CD14-positive monocyte (primary cell): ENCODE data around the gene ZIC1. TPM values are rescaled to one million over a fixed set of nuclear protein-coding genes. Genes with fewer than 3 reads are reported as not detected.

Experiments
- DNase-seq, 3 donors: peaks; one replicate each; pipeline ENCODE4 v3.0.0-alpha.2; 2011 to 2022
- H2AFZ ChIP-seq: 2 replicates; pipeline ENCODE4 v1.6.0; 2012; ENCODE audit warnings: mild to moderate bottlenecking, low read depth, low read length, inconsistent platforms; ENCODE audit not compliant: insufficient read depth, poor library complexity, severe bottlenecking
- H3K27ac ChIP-seq, 2 donors: 1 replicate in 1 of 2; 2 replicates in 1 of 2; pipeline ENCODE4 v1.5.1; 2012 to 2013; ENCODE audit warnings: low read length in 2 of 2, control low read depth in 1 of 2, inconsistent platforms in 1 of 2, low read depth in 1 of 2, mild to moderate bottlenecking in 1 of 2
- H3K27me3 ChIP-seq, 2 donors: one replicate each; pipeline versions ENCODE4 v1.6.0 to v1.6.1; 2011 to 2013; ENCODE audit warnings: low read length in 2 of 2; ENCODE audit not compliant: control insufficient read depth in 2 of 2, insufficient read depth in 2 of 2
- H3K36me3 ChIP-seq, 2 donors: replicated peaks in 1 of 2; 1 replicate in 1 of 2; 2 replicates in 1 of 2; pipeline versions ENCODE4 v1.5.1 to v1.6.1; 2012 to 2013; ENCODE audit warnings: low read length in 2 of 2, control low read depth in 1 of 2, inconsistent platforms in 1 of 2, mild to moderate bottlenecking in 1 of 2; ENCODE audit not compliant: insufficient read depth in 2 of 2, control insufficient read depth in 1 of 2
- H3K4me1 ChIP-seq, 2 donors: 1 replicate in 1 of 2; 2 replicates in 1 of 2; pipeline versions ENCODE4 v1.5.1 to v1.6.1; 2012 to 2013; ENCODE audit warnings: low read length in 2 of 2, control low read depth in 1 of 2, inconsistent platforms in 1 of 2, mild to moderate bottlenecking in 1 of 2, moderate library complexity in 1 of 2; ENCODE audit not compliant: insufficient read depth in 2 of 2, control insufficient read depth in 1 of 2
- H3K4me2 ChIP-seq: replicated peaks from 2 replicates; pipeline ENCODE3; 2012; ENCODE audit warnings: low read length, moderate library complexity, mild to moderate bottlenecking; ENCODE audit not compliant: poor library complexity, severe bottlenecking; ENCODE audit errors: extremely low read depth
- H3K4me3 ChIP-seq, 3 experiments: fragments of 200-600 bp in 1 of 3; sonication (generic) in 1 of 3; replicated peaks in 1 of 3; 1 replicate in 2 of 3; 2 replicates in 1 of 3; pipeline ENCODE4 v1.5.1; 2011 to 2013; ENCODE audit warnings: low read length in 3 of 3, mild to moderate bottlenecking in 3 of 3, control low read depth in 2 of 3, low read depth in 2 of 3, inconsistent platforms in 1 of 3, moderate library complexity in 1 of 3
- H3K79me2 ChIP-seq: 2 replicates; pipeline ENCODE4 v1.6.0; 2012; ENCODE audit warnings: mild to moderate bottlenecking, control low read depth, inconsistent platforms, low read length, moderate library complexity; ENCODE audit not compliant: insufficient read depth
- H3K9ac ChIP-seq: 2 replicates; pipeline ENCODE4 v1.6.0; 2017; ENCODE audit warnings: low read length, mild to moderate bottlenecking; ENCODE audit not compliant: insufficient read depth, poor library complexity, severe bottlenecking
- H3K9me3 ChIP-seq, 2 donors: replicated peaks in 1 of 2; 1 replicate in 1 of 2; 2 replicates in 1 of 2; pipeline versions ENCODE4 v1.5.1 to v1.6.1; 2012 to 2013; ENCODE audit warnings: low read length in 2 of 2, control low read depth in 1 of 2; ENCODE audit not compliant: control insufficient read depth in 1 of 2, insufficient read depth in 1 of 2
- H4K20me1 ChIP-seq: 2 replicates; pipeline ENCODE4 v1.6.0; 2012; ENCODE audit warnings: mild to moderate bottlenecking, low read length, control low read depth, moderate library complexity; ENCODE audit not compliant: insufficient read depth
- H3K27ac Mint-ChIP-seq, 7 donors: one replicate each; pipeline ENCODE4 v1.8.0; 2020; ENCODE audit warnings: mild to moderate bottlenecking in 7 of 7, mixed read lengths in 7 of 7, moderate library complexity in 6 of 7, inconsistent platforms in 2 of 7
- H3K27me3 Mint-ChIP-seq, 3 donors: one replicate each; pipeline ENCODE4 v1.8.0; 2021 to 2022; ENCODE audit warnings: low read depth in 3 of 3, mild to moderate bottlenecking in 3 of 3, mixed read lengths in 3 of 3, moderate library complexity in 3 of 3, inconsistent platforms in 1 of 3
- H3K36me3 Mint-ChIP-seq, 2 donors: one replicate each; pipeline ENCODE4 v1.8.0; 2020; ENCODE audit warnings: mixed read lengths in 2 of 2, inconsistent platforms in 1 of 2, mild to moderate bottlenecking in 1 of 2
- H3K4me1 Mint-ChIP-seq: one replicate; pipeline ENCODE4 v1.8.0; 2020; ENCODE audit warnings: mild to moderate bottlenecking, mixed read lengths
- H3K4me3 Mint-ChIP-seq, 2 donors: one replicate each; pipeline ENCODE4 v1.8.0; 2020; ENCODE audit warnings: mild to moderate bottlenecking in 2 of 2, mixed read lengths in 2 of 2, moderate library complexity in 1 of 2
- H3K9me3 Mint-ChIP-seq, 7 donors: one replicate each; pipeline ENCODE4 v1.8.0; 2020 to 2022; ENCODE audit warnings: mixed read lengths in 7 of 7, mild to moderate bottlenecking in 6 of 7, moderate library complexity in 6 of 7, inconsistent platforms in 2 of 7
- WGBS: methylation state at CpG from one replicate; pipeline ENCODE4 v1.1.5; 2013; ENCODE audit warnings: missing lambda C conversion rate; ENCODE audit not compliant: insufficient coverage; 5-methylcytosine and 5-hydroxymethylcytosine counted together
- intact Hi-C, 2 donors: fragments of 100-400 bp; cut with micrococcal nuclease; formaldehyde crosslinking; loops; one replicate each; pipeline versions ENCODE4 v1.15.0 to v1.15.1; 2023
- polyA plus RNA-seq, 3 donors: library from polyadenylated mRNA; depleted of rRNA in 1 of 3; unstranded in 2 of 3; stranded (reverse) in 1 of 3; fragments of 300-500 nt in 2 of 3; fragments of >200 nt in 1 of 3; fragmentation: Illumina TruSeq in 2 of 3; gene quantifications; 1 replicate in 2 of 3; 2 replicates in 1 of 3; pipeline ENCODE4 v1.2.3, GENCODE V29; 2012 to 2021
- TF ChIP-seq, protein P1 (sequence below): fragments of 200-600 bp; IDR thresholded peaks from one replicate; pipeline ENCODE4 v1.8.0; 2022; ENCODE audit warnings: antibody characterized with exemption, mild to moderate bottlenecking

The ZIC1 gene
- polyA plus RNA-seq, 3 donors, result not detected

GRCh38 chr3:147388700-147389580 lies 20.2 kb upstream of the ZIC1 start:
- 4% methylated on average over 14 of the region's 25 CpGs for WGBS
- H3K9me3 Mint-ChIP-seq, result peaks cover 24 to 87% (median 74%) of the 10 kb centered on the region in 7 donors
- no peaks in the 10 kb centered on the region for H3K4me1 ChIP-seq
- H3K79me2 ChIP-seq, result no peaks in the 10 kb centered on the region
- intact Hi-C loops, result no loop called here
- peaks cover 87 to 100% of the 10 kb centered on the region in 2 donors for H3K27me3 ChIP-seq
- no peaks in the 10 kb centered on the region for H3K36me3 ChIP-seq
- H3K4me2 ChIP-seq, result no peak overlapping the region
- H3K27me3 Mint-ChIP-seq, result peaks cover 97 to 100% (median 98%) of the 10 kb centered on the region in 3 donors
- H2AFZ ChIP-seq, result no peak overlapping the region
- no peak overlapping the region for H3K27ac ChIP-seq
- H4K20me1 ChIP-seq, result no peaks in the 10 kb centered on the region
- no peak overlapping the region for H3K4me3 ChIP-seq
- H3K36me3 Mint-ChIP-seq, result peaks cover 6 to 11% of the 10 kb centered on the region in 2 donors
- H3K27ac Mint-ChIP-seq, result peak overlapping the region in 1 of 7 donors; percentile 37
- peaks cover 42 to 86% of the 10 kb centered on the region in 2 donors for H3K9me3 ChIP-seq
- peaks cover 2% of the 10 kb centered on the region for H3K4me1 Mint-ChIP-seq
- DNase-seq, result no peak
- peak overlapping the region in 1 of 2 donors; percentile 83 for H3K4me3 Mint-ChIP-seq
- TF ChIP-seq, protein P1, sequence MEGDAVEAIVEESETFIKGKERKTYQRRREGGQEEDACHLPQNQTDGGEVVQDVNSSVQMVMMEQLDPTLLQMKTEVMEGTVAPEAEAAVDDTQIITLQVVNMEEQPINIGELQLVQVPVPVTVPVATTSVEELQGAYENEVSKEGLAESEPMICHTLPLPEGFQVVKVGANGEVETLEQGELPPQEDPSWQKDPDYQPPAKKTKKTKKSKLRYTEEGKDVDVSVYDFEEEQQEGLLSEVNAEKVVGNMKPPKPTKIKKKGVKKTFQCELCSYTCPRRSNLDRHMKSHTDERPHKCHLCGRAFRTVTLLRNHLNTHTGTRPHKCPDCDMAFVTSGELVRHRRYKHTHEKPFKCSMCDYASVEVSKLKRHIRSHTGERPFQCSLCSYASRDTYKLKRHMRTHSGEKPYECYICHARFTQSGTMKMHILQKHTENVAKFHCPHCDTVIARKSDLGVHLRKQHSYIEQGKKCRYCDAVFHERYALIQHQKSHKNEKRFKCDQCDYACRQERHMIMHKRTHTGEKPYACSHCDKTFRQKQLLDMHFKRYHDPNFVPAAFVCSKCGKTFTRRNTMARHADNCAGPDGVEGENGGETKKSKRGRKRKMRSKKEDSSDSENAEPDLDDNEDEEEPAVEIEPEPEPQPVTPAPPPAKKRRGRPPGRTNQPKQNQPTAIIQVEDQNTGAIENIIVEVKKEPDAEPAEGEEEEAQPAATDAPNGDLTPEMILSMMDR, result no peak
- H3K9ac ChIP-seq, result no peak overlapping the region

DNA sequence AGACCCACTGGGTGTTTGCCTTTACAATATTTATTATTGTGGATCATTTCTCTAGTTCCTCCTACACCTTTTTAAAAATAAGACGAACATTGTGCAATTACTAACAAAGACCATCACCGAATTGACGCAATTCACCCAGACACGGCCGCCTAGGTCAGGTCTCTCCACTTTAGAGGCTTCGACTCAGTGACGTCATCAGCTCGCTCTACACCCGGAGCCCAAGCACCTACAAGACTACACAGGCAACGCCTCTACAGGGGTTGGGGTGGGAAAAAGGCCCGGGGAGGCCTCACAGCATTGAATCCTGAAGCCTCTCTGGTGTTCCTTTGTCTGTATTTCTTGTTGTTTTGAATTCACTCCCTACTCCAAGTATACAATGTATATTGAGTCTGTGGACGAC lies 19.4 kb upstream of the ZIC1 start:
- Mint-ChIP-seq H3K36me3 (peaks cover 8 to 13% of the 10 kb centered on the region in 2 donors), H3K27me3 (peaks cover 99 to 100% (median 99%) of the 10 kb centered on the region in 3 donors), H3K9me3 (peaks cover 22 to 91% (median 77%) of the 10 kb centered on the region in 7 donors), H3K4me3 (peak overlapping the region in 1 of 2 donors; percentile 83), H3K4me1 (peaks cover 4% of the 10 kb centered on the region), H3K27ac (no peak overlapping the region)
- intact Hi-C loops, result no loop called here
- no peak overlapping the region for H3K4me2 ChIP-seq
- no peaks in the 10 kb centered on the region for H3K36me3 ChIP-seq
- no peak overlapping the region for H2AFZ ChIP-seq
- H4K20me1 ChIP-seq, result no peaks in the 10 kb centered on the region
- H3K4me1 ChIP-seq, result no peaks in the 10 kb centered on the region
- H3K27me3 ChIP-seq, result peaks cover 87 to 100% of the 10 kb centered on the region in 2 donors
- H3K4me3 ChIP-seq, result no peak overlapping the region
- no peak overlapping the region for H3K9ac ChIP-seq
- no peak for DNase-seq
- no peak overlapping the region for H3K27ac ChIP-seq
- peaks cover 42 to 90% of the 10 kb centered on the region in 2 donors for H3K9me3 ChIP-seq
- no CpG with 5 or more reads among the region's 12 CpGs for WGBS
- no peaks in the 10 kb centered on the region for H3K79me2 ChIP-seq
- TF ChIP-seq, protein P1, result no peak
